ENCODE results near the gene IQGAP2. TPM values are rescaled to one million over a fixed set of nuclear protein-coding genes. Genes with fewer than 3 reads are reported as not detected.

The IQGAP2 gene
- total and polyA plus RNA-seq, 2 donors (not counting 1 experiment from before 2014, with no cell fraction given), result 8.1 to 15.0 TPM

DNA sequence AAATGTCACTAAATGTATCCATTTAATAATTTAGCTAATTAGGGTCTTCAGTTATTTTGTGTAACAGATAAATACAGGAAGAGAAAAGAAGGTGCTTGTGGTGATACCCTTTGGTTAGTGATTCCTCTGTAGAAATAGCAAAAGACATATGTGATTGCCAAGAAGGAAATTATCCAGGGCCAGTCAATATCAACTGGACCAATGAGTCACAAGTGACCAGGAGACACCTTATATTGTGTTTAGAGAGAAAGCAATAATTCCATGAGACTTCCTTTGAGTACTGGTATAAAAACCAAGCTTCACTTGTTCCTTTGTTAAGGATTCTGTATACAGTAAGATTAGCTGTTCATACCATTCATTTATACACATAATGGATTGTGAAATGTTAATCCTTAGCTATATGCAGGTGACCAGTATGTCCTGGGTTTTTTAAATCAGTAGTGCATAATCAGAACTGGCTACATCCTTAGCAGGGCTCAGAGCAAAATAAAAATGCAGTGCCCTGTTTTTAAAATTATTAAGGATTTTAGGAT is 301.1 kb downstream of the IQGAP2 start:
- DNase-seq (no peak), ATAC-seq (ENCODE audit: low read depth) (no peak)
- ChIA-PET CTCF (no interaction called here), POLR2A (no interaction called here)
- H3K4me3 ChIP-seq (ENCODE audit: control extremely low read depth in 1 of 5, extremely low read depth in 1 of 5, insufficient read depth in 1 of 5, low read depth in 2 of 5, low read length in 4 of 5), result no peak overlapping the region
- no peaks in the 10 kb centered on the region for H3K79me2 ChIP-seq (ENCODE audit: control insufficient read depth, insufficient read depth, low read length)
- H3K27me3 ChIP-seq (replicated peaks in 1 of 4; ENCODE audit: control extremely low read depth in 1 of 4, control insufficient read depth in 3 of 4, insufficient read depth in 4 of 4, low read length in 3 of 4), result no peaks in the 10 kb centered on the region
- peaks cover 0 to 8% of the 10 kb centered on the region in 2 experiments for H3K36me3 ChIP-seq (replicated peaks in 1 of 2; ENCODE audit: control extremely low read depth in 1 of 2, control insufficient read depth in 1 of 2, extremely low read depth in 1 of 2, insufficient read depth in 2 of 2, low read length in 1 of 2)
- H3K9me3 ChIP-seq (ENCODE audit: control extremely low read depth in 1 of 3, control insufficient read depth in 2 of 3, insufficient read depth in 1 of 3, low read length in 2 of 3), result no peaks in the 10 kb centered on the region
- H3K4me3 Mint-ChIP-seq, result no peak overlapping the region
- H3K27ac Mint-ChIP-seq, result no peak overlapping the region
- H3K27me3 Mint-ChIP-seq, result no peaks in the 10 kb centered on the region
- H3K4me1 Mint-ChIP-seq, result peaks cover 6% of the 10 kb centered on the region
- no peak overlapping the region for H3K4me2 ChIP-seq (replicated peaks; ENCODE audit: low read depth, low read length, poor library complexity, severe bottlenecking)
- H4K20me1 ChIP-seq (ENCODE audit: control insufficient read depth, insufficient read depth, low read length, poor library complexity, severe bottlenecking), result no peaks in the 10 kb centered on the region
- peaks cover 3 to 5% of the 10 kb centered on the region in 2 donors for H3K4me1 ChIP-seq (ENCODE audit: control insufficient read depth in 2 of 2, insufficient read depth in 2 of 2, low read length in 2 of 2)
- no peaks in the 10 kb centered on the region for H3K9me3 Mint-ChIP-seq (ENCODE audit: insufficient read depth)
- no peak for TF ChIP-seq EZH2 (IDR thresholded peaks at IDR 0.05; ENCODE audit: borderline replicate concordance, insufficient read depth, low read depth, low read length, poor library complexity, severe bottlenecking)
- no peak for TF ChIP-seq CTCF (IDR thresholded peaks at IDR 0.05)
- H3K27ac ChIP-seq (ENCODE audit: low read length in 2 of 2), result no peak overlapping the region
- intact Hi-C loops (cut with micrococcal nuclease), result no loop called here
- no peak overlapping the region for H3K9ac ChIP-seq (ENCODE audit: low read length)
- no peak overlapping the region for H2AFZ ChIP-seq (ENCODE audit: insufficient read depth, low read depth, low read length, poor library complexity, severe bottlenecking)

- no peak overlapping the region for H3K4me2 ChIP-seq (replicated peaks; ENCODE audit: low read depth, low read length, poor library complexity, severe bottlenecking)
- peaks cover 0 to 8% of the 10 kb centered on the region in 2 experiments for H3K36me3 ChIP-seq (replicated peaks in 1 of 2; ENCODE audit: control extremely low read depth in 1 of 2, control insufficient read depth in 1 of 2, extremely low read depth in 1 of 2, insufficient read depth in 2 of 2, low read length in 1 of 2)
- Mint-ChIP-seq H3K4me1 (peaks cover 6% of the 10 kb centered on the region), H3K9me3 (ENCODE audit: insufficient read depth) (no peaks in the 10 kb centered on the region), H3K4me3 (no peak overlapping the region), H3K27me3 (peaks cover 3% of the 10 kb centered on the region), H3K27ac (no peak overlapping the region)
- no peaks in the 10 kb centered on the region for H3K79me2 ChIP-seq (ENCODE audit: control insufficient read depth, insufficient read depth, low read length)
- POLR2A ChIA-PET, result no interaction called here
- no peak overlapping the region for H3K27ac ChIP-seq (ENCODE audit: low read length in 2 of 2)
- no peak overlapping the region for H3K4me3 ChIP-seq (ENCODE audit: control extremely low read depth in 1 of 5, extremely low read depth in 1 of 5, insufficient read depth in 1 of 5, low read depth in 2 of 5, low read length in 4 of 5)
- no peak overlapping the region for H2AFZ ChIP-seq (ENCODE audit: insufficient read depth, low read depth, low read length, poor library complexity, severe bottlenecking)
- no peak for ATAC-seq (ENCODE audit: low read depth)
- peak; percentile 11 for DNase-seq
- H4K20me1 ChIP-seq (ENCODE audit: control insufficient read depth, insufficient read depth, low read length, poor library complexity, severe bottlenecking), result no peaks in the 10 kb centered on the region
- TF ChIP-seq CTCF (IDR thresholded peaks at IDR 0.05) (no peak), EZH2 (IDR thresholded peaks at IDR 0.05; ENCODE audit: borderline replicate concordance, insufficient read depth, low read depth, low read length, poor library complexity, severe bottlenecking) (no peak)
- CTCF ChIA-PET, result no interaction called here
- H3K9ac ChIP-seq (ENCODE audit: low read length), result no peak overlapping the region
- H3K27me3 ChIP-seq (replicated peaks in 1 of 4; ENCODE audit: control extremely low read depth in 1 of 4, control insufficient read depth in 3 of 4, insufficient read depth in 4 of 4, low read length in 3 of 4), result no peaks in the 10 kb centered on the region
- no peaks in the 10 kb centered on the region for H3K9me3 ChIP-seq (ENCODE audit: control extremely low read depth in 1 of 3, control insufficient read depth in 2 of 3, insufficient read depth in 1 of 3, low read length in 2 of 3)
- intact Hi-C loops (cut with micrococcal nuclease), result no loop called here
- H3K4me1 ChIP-seq (ENCODE audit: control insufficient read depth in 2 of 2, insufficient read depth in 2 of 2, low read length in 2 of 2), result peaks cover 3 to 5% of the 10 kb centered on the region in 2 donors
These were observed 302.5 kb downstream of the IQGAP2 start for GRCh38 chr5:76705574-76705973.
